Transverse colon (tissue), 4 donors: Measurements from ENCODE around the gene SPIRE2.

ENCODE experiments used
- EP300 ChIP-seq: sonication (generic); formaldehyde crosslinking; IDR thresholded peaks from one replicate; pipeline ENCODE4 v1.6.1; 2017; ENCODE audit warnings: antibody characterized with exemption, low read depth
- POLR2AphosphoS5 ChIP-seq, 3 donors: sonication (generic); formaldehyde crosslinking; IDR thresholded peaks; one replicate each; pipeline ENCODE4 v1.6.1; 2016; ENCODE audit warnings: antibody characterized with exemption in 3 of 3
- TF ChIP-seq, protein P1 (sequence below), 5 experiments: fragments of 200-600 bp in 3 of 5; fragments of 450-650 bp in 2 of 5; sonication (generic) in 3 of 5; IDR thresholded peaks; 1 replicate in 2 of 5; 2 replicates in 3 of 5; pipeline ENCODE4 v1.5.1; 2016 to 2017; ENCODE audit warnings: antibody characterized with exemption in 5 of 5, inconsistent platforms in 3 of 5, mild to moderate bottlenecking in 2 of 5, moderate library complexity in 1 of 5

DNA sequence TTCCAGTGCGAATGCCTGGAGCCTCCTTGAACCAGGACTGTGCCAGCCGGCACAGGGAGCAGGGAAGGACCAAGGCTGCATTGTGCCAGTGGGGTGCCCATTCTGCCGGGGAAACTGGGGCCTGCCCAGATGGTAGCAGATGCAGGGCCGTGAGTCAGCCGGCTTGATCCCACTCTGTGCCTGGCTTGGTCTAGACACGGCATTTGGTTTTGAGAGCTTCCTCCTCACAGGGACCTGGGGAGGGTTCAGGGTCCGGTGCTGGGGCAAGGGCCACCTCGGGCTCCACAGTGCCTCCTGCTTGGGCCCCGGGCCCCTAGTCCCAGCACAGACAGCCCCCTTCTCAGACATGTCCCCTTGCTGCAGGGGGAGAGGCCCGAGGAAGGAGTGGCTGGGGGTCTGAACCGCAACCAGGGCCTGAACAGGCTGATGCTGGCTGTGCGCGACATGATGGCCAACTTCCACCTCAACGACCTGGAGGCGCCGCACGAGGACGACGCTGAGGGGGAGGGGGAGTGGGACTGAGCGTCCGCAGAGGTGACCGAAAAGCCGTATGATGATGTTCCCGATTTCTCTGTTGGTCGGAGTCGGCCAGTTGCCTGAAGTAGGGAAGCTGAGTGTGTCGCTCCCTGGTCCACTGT, 82.6 kb downstream of the SPIRE2 start:
- TF ChIP-seq, protein P1, sequence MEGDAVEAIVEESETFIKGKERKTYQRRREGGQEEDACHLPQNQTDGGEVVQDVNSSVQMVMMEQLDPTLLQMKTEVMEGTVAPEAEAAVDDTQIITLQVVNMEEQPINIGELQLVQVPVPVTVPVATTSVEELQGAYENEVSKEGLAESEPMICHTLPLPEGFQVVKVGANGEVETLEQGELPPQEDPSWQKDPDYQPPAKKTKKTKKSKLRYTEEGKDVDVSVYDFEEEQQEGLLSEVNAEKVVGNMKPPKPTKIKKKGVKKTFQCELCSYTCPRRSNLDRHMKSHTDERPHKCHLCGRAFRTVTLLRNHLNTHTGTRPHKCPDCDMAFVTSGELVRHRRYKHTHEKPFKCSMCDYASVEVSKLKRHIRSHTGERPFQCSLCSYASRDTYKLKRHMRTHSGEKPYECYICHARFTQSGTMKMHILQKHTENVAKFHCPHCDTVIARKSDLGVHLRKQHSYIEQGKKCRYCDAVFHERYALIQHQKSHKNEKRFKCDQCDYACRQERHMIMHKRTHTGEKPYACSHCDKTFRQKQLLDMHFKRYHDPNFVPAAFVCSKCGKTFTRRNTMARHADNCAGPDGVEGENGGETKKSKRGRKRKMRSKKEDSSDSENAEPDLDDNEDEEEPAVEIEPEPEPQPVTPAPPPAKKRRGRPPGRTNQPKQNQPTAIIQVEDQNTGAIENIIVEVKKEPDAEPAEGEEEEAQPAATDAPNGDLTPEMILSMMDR (IDR thresholded peaks at IDR 0.05), result no peak
- TF ChIP-seq EP300, result no peak
- TF ChIP-seq POLR2AphosphoS5 (IDR thresholded peaks at IDR 0.05), result no peak
